HepG2 (cell line): ENCODE measurements around the gene SPAAR. TPM values are rescaled to one million over a fixed set of nuclear protein-coding genes. Genes with fewer than 3 reads are reported as not detected.

ENCODE experiments used
- MEIS1 ChIP-seq: sonication (generic); formaldehyde crosslinking; IDR thresholded peaks from 2 replicates; pipeline ENCODE4 v1.9.0; 2021; ENCODE audit warnings: mild to moderate bottlenecking, missing genetic modification reagents, moderate library complexity, borderline replicate concordance
- MXD4 ChIP-seq: IDR thresholded peaks from 2 replicates; pipeline ENCODE4 v1.6.1; 2016; ENCODE audit warnings: mild to moderate bottlenecking, missing biosample characterization, missing genetic modification reagents
- NCOA2 ChIP-seq: sonication (generic); formaldehyde crosslinking; IDR thresholded peaks from 2 replicates; pipeline ENCODE4 v1.8.0; 2022; ENCODE audit warnings: inconsistent platforms
- NCOR1 ChIP-seq: fragments of 200-600 bp; sonication (generic); IDR thresholded peaks from 2 replicates; pipeline ENCODE4 v1.7.0; 2017; ENCODE audit warnings: antibody characterized with exemption, low read length, borderline replicate concordance
- YEATS2 ChIP-seq: sonication (generic); formaldehyde crosslinking; IDR thresholded peaks from 2 replicates; pipeline ENCODE4 v1.4.0; 2020; ENCODE audit warnings: missing genetic modification reagents, borderline replicate concordance
- YY1 ChIP-seq: IDR thresholded peaks from 2 replicates; pipeline ENCODE4 v1.6.1; 2011; ENCODE audit warnings: low read length, low read depth, moderate library complexity, mild to moderate bottlenecking; ENCODE audit not compliant: insufficient read depth, insufficient replicate concordance
- ZBTB7A ChIP-seq: sonication (generic); formaldehyde crosslinking; IDR thresholded peaks from 2 replicates; pipeline ENCODE4 v1.8.0; 2022; ENCODE audit warnings: mild to moderate bottlenecking, missing genetic modification reagents
- ZNF17 ChIP-seq: sonication (generic); formaldehyde crosslinking; IDR thresholded peaks from 2 replicates; pipeline ENCODE4 v1.5.0; 2020; ENCODE audit warnings: mild to moderate bottlenecking, missing genetic modification reagents
- ZNF225 ChIP-seq: sonication (generic); formaldehyde crosslinking; IDR thresholded peaks from 2 replicates; pipeline ENCODE4 v1.4.0; 2020; ENCODE audit warnings: mild to moderate bottlenecking, missing genetic modification reagents
- ZNF253 ChIP-seq: sonication (generic); formaldehyde crosslinking; IDR thresholded peaks from 2 replicates; pipeline ENCODE4 v1.8.0; 2022; ENCODE audit warnings: mild to moderate bottlenecking, missing genetic modification reagents, borderline replicate concordance
- ZNF3 ChIP-seq: IDR thresholded peaks from 2 replicates; pipeline ENCODE4 v1.7.0; 2017; ENCODE audit warnings: inconsistent platforms
- ZNF7 ChIP-seq: IDR thresholded peaks from 2 replicates; pipeline ENCODE4 v1.6.1; 2016; ENCODE audit warnings: missing biosample characterization, missing genetic modification reagents
- polyA plus RNA-seq, 8 experiments: library from polyadenylated mRNA; depleted of rRNA in 3 of 8; stranded (reverse) in 7 of 8; unstranded in 1 of 8; fragments of >200 nt; fragmentation: Illumina TruSeq in 4 of 8; extraction: Trizol in 4 of 8; gene quantifications; 2 replicates each; pipeline versions ENCODE4 v1.2.1 to v1.2.3, GENCODE V29; 2011 to 2016; ENCODE audit warnings: low read depth in 4 of 8, missing spikeins in 1 of 8, mixed read lengths in 1 of 8; ENCODE audit not compliant: insufficient read depth in 1 of 8
- total RNA-seq, 5 experiments: library from RNA; depleted of rRNA; stranded (reverse); fragments of >200 nt; fragmentation: Illumina TruSeq; extraction: Trizol; gene quantifications; 2 replicates each; pipeline ENCODE4 v1.2.3, GENCODE V29; 2016; ENCODE audit warnings: low read depth in 1 of 5
- TF ChIP-seq, protein P1 (sequence below): sonication (generic); formaldehyde crosslinking; IDR thresholded peaks from one replicate; pipeline ENCODE4 v1.5.1; 2020; ENCODE audit warnings: mild to moderate bottlenecking, missing genetic modification reagents; ENCODE audit errors: not compliant biosample characterization
- TF ChIP-seq, protein P2 (sequence below): IDR thresholded peaks from 2 replicates; pipeline ENCODE4 v1.6.1; 2012; ENCODE audit warnings: inconsistent platforms
- TF ChIP-seq, protein P3 (sequence below): sonication (generic); formaldehyde crosslinking; IDR thresholded peaks from 2 replicates; pipeline ENCODE4 v1.5.0; 2020; ENCODE audit warnings: missing genetic modification reagents
- TF ChIP-seq, protein P4 (sequence below): sonication (generic); formaldehyde crosslinking; IDR thresholded peaks from 2 replicates; pipeline ENCODE4 v1.4.0; 2020; ENCODE audit warnings: mild to moderate bottlenecking, missing genetic modification reagents

The SPAAR gene
- total and polyA plus RNA-seq, 2 of the 13 experiments (the other 11 are each of a cell fraction or from before 2014, with no cell fraction given), result 0.07 TPM; not detected in 1

DNA sequence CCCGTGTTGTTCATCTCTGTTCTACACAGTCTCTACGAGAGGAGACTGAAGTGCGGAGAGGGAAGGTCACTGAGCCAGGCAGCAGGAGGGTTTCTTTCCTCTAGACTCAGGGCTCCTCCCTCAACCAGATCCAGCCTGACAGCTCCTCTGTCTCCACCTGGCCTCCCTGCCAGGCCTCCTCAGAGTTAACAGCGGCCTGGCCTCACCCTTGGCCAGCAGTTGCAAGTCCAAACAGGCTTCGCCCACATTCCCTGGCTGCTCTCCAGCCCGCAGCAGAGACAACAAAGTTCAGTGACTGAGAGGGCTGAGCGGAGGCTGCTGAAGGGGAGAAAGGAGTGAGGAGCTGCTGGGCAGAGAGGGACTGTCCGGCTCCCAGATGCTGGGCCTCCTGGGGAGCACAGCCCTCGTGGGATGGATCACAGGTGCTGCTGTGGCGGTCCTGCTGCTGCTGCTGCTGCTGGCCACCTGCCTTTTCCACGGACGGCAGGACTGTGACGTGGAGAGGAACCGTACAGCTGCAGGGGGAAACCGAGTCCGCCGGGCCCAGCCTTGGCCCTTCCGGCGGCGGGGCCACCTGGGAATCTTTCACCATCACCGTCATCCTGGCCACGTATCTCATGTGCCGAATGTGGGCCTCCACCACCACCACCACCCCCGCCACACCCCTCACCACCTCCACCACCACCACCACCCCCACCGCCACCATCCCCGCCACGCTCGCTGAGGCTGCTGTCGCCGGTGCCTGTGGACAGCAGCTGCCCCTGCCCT is 3.2 kb upstream of the SPAAR start, which contains the start of gene HRCT1 (continued):
- TF ChIP-seq, protein P1, sequence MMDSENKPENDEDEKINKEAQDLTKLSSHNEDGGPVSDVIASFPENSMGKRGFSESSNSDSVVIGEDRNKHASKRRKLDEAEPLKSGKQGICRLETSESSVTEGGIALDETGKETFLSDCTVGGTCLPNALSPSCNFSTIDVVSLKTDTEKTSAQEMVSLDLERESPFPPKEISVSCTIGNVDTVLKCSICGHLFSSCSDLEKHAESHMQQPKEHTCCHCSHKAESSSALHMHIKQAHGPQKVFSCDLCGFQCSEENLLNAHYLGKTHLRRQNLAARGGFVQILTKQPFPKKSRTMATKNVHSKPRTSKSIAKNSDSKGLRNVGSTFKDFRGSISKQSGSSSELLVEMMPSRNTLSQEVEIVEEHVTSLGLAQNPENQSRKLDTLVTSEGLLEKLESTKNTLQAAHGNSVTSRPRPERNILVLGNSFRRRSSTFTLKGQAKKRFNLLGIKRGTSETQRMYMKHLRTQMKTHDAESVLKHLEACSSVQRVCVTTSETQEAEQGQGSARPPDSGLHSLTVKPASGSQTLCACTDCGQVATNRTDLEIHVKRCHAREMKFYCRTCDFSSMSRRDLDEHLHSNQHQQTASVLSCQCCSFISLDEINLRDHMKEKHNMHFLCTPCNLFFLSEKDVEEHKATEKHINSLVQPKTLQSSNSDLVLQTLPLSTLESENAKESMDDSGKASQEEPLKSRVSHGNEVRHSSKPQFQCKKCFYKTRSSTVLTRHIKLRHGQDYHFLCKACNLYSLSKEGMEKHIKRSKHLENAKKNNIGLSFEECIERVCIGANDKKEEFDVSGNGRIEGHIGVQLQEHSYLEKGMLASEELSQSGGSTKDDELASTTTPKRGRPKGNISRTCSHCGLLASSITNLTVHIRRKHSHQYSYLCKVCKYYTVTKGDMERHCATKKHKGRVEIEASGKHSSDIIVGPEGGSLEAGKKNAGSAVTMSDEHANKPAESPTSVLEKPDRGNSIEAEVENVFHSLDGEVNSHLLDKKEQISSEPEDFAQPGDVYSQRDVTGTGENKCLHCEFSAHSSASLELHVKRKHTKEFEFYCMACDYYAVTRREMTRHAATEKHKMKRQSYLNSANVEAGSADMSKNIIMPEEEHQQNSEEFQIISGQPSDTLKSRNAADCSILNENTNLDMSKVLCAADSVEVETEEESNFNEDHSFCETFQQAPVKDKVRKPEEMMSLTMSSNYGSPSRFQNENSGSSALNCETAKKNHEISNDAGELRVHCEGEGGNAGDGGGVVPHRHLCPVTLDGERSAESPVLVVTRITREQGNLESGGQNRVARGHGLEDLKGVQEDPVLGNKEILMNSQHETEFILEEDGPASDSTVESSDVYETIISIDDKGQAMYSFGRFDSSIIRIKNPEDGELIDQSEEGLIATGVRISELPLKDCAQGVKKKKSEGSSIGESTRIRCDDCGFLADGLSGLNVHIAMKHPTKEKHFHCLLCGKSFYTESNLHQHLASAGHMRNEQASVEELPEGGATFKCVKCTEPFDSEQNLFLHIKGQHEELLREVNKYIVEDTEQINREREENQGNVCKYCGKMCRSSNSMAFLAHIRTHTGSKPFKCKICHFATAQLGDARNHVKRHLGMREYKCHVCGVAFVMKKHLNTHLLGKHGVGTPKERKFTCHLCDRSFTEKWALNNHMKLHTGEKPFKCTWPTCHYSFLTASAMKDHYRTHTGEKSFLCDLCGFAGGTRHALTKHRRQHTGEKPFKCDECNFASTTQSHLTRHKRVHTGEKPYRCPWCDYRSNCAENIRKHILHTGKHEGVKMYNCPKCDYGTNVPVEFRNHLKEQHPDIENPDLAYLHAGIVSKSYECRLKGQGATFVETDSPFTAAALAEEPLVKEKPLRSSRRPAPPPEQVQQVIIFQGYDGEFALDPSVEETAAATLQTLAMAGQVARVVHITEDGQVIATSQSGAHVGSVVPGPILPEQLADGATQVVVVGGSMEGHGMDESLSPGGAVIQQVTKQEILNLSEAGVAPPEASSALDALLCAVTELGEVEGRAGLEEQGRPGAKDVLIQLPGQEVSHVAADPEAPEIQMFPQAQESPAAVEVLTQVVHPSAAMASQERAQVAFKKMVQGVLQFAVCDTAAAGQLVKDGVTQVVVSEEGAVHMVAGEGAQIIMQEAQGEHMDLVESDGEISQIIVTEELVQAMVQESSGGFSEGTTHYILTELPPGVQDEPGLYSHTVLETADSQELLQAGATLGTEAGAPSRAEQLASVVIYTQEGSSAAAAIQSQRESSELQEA (CRISPR knock-in tag), result no peak
- peak; percentile 62; the same call in 1 of the 2 replicates for TF ChIP-seq YEATS2 (CRISPR knock-in tag)
- TF ChIP-seq, protein P2, sequence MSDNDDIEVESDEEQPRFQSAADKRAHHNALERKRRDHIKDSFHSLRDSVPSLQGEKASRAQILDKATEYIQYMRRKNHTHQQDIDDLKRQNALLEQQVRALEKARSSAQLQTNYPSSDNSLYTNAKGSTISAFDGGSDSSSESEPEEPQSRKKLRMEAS, result peak; percentile 72
- no peak for TF ChIP-seq MXD4 (CRISPR knock-in tag)
- peak; percentile 45; the same call in 1 of the 2 replicates for TF ChIP-seq NCOR1
- TF ChIP-seq ZNF225 (CRISPR knock-in tag), result 0 out of 2 replicates have a peak, but pooled peaks have one; percentile 54
- TF ChIP-seq ZNF3 (CRISPR knock-in tag), result no peak
- TF ChIP-seq, protein P3, sequence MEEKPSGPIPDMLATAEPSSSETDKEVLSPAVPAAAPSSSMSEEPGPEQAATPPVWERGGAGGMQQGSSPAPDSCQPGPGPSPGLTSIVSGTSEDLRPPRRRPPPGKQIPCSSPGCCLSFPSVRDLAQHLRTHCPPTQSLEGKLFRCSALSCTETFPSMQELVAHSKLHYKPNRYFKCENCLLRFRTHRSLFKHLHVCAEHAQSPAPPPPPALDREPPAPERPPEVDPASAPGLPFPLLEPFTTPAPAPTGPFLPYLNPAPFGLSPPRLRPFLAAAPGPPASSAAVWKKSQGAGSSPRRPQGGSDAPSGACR (CRISPR knock-in tag), result no peak
- 0 out of 2 replicates have a peak, but pooled peaks have one; percentile 32 for TF ChIP-seq ZBTB7A (CRISPR knock-in tag)
- TF ChIP-seq MEIS1 (CRISPR knock-in tag), result peak; percentile 30; the same call in 1 of the 2 replicates
- no peak for TF ChIP-seq YY1
- no peak for TF ChIP-seq ZNF253 (CRISPR knock-in tag)
- TF ChIP-seq NCOA2 (CRISPR knock-in tag), result peak; percentile 41; the same call in 1 of the 2 replicates
- TF ChIP-seq ZNF17 (CRISPR knock-in tag), result no peak
- TF ChIP-seq ZNF7, result peak; percentile 58; the same call in 1 of the 2 replicates
- TF ChIP-seq, protein P4, sequence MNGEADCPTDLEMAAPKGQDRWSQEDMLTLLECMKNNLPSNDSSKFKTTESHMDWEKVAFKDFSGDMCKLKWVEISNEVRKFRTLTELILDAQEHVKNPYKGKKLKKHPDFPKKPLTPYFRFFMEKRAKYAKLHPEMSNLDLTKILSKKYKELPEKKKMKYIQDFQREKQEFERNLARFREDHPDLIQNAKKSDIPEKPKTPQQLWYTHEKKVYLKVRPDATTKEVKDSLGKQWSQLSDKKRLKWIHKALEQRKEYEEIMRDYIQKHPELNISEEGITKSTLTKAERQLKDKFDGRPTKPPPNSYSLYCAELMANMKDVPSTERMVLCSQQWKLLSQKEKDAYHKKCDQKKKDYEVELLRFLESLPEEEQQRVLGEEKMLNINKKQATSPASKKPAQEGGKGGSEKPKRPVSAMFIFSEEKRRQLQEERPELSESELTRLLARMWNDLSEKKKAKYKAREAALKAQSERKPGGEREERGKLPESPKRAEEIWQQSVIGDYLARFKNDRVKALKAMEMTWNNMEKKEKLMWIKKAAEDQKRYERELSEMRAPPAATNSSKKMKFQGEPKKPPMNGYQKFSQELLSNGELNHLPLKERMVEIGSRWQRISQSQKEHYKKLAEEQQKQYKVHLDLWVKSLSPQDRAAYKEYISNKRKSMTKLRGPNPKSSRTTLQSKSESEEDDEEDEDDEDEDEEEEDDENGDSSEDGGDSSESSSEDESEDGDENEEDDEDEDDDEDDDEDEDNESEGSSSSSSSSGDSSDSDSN (CRISPR knock-in tag), result peak; percentile 74
